ENCODE measurements around the gene LKAAEAR1.

- TF ChIP-seq CTCF (IDR thresholded peaks at IDR 0.05; ENCODE audit: low read depth, low read length) (no peak), EZH2phosphoT487 (IDR thresholded peaks at IDR 0.05; ENCODE audit: low read depth) (no peak)
These were observed 9.9 kb downstream of the LKAAEAR1 start for GRCh38 chr20:64074184-64074789.

All from OCI-LY3 (cell line).